LNCAP (cell line): ENCODE measurements around the gene CFAP77.

Experiments
- TF ChIP-seq, protein P1 (sequence below): fragments of 450-650 bp; IDR thresholded peaks from 2 replicates; pipeline ENCODE4 v1.5.1; 2017; ENCODE audit warnings: mild to moderate bottlenecking

CFAP77 gene

DNA sequence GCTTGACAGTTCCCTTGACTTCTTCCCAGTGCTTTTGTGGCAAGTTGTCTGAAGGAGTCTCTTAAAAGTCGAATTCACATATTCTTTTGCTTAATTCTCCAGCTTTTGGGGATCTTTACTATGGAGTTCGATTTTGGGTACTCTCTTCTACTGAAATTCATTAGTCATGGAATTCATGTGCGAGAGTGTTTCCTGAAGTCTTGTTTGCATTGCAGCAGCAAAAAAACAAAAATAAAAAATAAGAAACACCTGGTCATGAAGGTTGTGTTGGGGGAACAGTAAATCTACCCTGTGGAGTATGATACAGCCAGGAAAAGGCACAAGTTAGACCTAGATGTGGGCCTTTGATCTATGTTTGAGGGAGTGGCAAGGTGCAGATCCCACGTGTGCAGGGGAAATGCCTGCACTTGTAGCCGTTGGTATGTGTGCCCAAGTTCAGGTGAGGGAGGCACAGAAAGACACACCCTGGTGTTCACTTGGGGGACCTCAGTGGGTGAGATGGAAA is 55.2 kb downstream of the CFAP77 start:
- TF ChIP-seq, protein P1, sequence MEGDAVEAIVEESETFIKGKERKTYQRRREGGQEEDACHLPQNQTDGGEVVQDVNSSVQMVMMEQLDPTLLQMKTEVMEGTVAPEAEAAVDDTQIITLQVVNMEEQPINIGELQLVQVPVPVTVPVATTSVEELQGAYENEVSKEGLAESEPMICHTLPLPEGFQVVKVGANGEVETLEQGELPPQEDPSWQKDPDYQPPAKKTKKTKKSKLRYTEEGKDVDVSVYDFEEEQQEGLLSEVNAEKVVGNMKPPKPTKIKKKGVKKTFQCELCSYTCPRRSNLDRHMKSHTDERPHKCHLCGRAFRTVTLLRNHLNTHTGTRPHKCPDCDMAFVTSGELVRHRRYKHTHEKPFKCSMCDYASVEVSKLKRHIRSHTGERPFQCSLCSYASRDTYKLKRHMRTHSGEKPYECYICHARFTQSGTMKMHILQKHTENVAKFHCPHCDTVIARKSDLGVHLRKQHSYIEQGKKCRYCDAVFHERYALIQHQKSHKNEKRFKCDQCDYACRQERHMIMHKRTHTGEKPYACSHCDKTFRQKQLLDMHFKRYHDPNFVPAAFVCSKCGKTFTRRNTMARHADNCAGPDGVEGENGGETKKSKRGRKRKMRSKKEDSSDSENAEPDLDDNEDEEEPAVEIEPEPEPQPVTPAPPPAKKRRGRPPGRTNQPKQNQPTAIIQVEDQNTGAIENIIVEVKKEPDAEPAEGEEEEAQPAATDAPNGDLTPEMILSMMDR: no peak

DNA sequence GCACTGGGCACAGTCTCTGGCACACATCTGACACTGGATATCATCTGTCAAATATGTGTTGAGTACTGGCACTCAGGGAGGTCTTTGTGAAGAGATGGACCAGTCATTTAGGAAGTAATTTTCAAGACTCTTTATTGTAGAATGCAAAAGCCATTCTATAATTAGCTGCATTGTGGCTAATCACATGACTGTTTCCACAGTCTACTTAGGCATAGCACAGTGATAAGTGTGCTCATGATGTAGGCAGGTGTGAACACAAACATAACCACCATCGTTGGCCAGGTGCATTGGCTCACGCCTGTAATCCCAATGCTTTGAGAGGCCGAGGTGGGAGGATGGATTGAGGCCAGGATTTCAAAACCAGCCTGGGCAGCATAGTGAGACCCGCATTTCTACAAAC is 62.2 kb downstream of the CFAP77 start:
- TF ChIP-seq, protein P1: no peak

DNA sequence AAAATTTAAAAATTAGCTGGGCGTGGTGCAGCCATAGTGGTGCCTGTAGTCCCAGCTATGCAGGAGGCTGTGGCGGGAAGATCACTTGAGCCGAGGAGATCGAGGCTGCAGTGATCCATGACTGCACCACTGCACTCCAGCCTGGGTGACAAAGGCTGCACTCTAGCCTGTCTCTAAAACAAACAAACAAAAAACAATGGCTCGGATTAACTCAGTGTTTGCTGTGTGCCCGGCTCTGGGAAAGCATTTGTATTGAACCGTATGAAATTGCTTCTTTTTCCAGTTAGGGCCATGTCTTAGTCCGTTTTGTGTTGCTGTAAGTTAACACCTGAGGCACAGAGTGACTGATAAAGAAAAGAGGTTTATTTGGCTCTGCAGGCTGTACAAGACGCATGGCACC is 62.6 kb downstream of the CFAP77 start:
- TF ChIP-seq, protein P1: no peak

- TF ChIP-seq, protein P1: no peak
Observed at GRCh38 chr9:132474253-132474652, 64.2 kb downstream of the CFAP77 start.

- TF ChIP-seq, protein P1: no peak
Observed at GRCh38 chr9:132478353-132479050, 68.5 kb downstream of the CFAP77 start.

DNA sequence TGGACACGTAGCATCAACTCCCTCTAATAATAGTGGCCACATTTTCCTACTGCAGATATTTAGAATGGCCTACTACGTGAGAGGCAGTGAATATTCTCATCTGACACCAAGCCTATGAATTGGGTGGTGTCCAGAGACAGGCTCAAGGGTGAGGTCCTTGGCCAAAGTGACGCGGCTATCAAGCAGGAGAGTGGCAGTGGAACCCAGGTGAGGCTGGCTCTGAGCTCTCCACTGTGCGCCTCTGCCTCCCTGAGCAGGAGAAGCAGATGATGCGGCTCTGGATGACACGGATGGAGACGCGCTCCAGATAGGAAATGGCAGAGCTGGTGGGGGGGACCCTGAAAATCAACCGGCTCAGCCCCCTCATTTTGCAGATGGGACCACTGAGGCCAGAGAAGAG is 69.7 kb downstream of the CFAP77 start:
- TF ChIP-seq, protein P1: no peak

DNA sequence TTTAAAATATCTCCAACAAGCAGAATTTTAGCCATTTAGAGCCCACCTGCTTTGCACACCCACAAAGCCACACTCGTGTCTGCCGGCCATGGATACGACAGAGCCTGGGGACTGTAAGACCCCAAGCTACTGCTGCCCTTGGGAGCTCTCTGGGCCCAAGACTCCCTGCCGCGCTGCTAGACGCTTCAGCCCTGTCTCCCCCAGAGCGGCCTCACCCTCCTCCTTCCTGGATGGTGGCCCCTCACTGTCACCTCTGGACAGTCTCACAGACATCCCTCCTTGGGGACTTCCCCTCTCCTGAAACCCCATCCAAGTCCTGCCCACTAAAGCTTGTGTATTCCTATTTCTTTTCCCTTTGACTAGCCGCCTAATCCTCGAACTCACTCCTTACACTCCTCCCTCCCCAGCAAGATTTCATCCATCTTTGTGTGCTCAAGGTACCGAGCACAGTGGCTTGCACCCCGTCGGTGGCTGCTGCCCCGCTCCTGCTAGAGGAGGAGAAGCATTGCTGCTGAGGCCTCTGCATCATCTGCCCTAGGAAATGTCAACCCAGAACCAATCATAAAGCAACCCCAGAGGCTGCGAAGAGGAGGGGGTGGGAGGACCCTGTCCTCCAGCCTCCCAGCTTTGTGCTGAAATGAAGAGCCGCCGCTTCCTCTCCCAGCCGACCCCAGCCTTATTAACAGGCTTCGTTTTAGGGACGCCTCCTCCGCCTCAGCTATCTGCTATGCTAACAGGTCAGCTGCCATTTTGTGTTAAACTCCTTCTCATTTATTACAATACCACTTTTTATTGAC is 71.2 kb downstream of the CFAP77 start:
- TF ChIP-seq, protein P1: no peak
